Ecto neural progenitor cell (in vitro differentiated cells): ENCODE results near the gene MSL3B.
"Not testable (repeated sequence)": the region's sequence is repeated elsewhere in the genome, so short reads cannot be mapped to it uniquely, and the experiment has no call there.

Experiments
- DNase-seq: peaks from one replicate; pipeline ENCODE4 v3.0.0-alpha.2; 2018; ENCODE audit warnings: low spot score

MSL3B gene

GRCh38 chr2:233867993-233868532, at the start of gene MSL3B:
TSS of gene MSL3B (minus strand) at chr2:233868386.
- peak; percentile 67 for DNase-seq

DNA sequence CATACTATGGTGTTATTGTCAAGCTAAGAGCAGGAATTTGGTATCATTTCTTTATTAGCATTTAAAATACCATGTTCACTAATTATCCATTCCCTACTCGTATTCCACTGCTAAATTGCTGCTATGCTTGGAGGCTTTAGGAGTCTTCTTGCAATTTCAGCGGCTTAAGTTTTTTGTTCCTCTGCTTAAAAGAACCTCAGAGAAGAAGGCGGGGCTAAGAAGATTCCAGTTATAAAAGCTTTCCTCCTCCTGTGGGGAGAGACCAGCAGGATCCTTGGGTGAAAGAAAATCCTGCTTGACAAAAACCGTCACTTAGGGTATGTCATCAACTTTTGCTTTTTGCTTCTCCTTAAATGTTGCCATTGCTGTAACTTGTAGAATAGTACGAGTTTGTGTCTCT, 48.9 kb upstream of the MSL3B start, which contains the start of gene TRPM8:
Gene TRPM8 (plus strand): TSS at position 258 of the 400 bp plus-strand sequence. CDS start 9,165 bp downstream, outside the sequence.
- DNase-seq: no peak

DNA sequence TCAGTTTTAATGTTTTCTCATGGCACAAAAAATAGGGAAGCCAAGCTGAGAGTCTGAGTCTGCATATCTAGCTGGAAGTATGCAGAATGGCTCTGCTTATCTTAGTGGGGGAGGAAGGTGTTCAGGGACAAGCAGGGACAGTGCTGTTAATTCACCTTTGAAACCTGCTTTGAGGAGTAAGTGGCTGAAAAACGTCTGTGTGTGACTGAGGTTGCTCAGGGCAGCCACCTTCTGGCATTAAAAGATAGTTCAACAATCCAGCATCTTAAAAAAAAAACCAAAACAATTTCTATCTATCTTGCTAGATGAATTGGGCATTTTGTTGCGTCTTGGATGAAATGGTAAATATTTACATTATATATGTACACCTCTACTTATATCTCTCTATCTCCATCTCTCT, 46.9 kb upstream of the MSL3B start:
- DNase-seq: no peak

DNA sequence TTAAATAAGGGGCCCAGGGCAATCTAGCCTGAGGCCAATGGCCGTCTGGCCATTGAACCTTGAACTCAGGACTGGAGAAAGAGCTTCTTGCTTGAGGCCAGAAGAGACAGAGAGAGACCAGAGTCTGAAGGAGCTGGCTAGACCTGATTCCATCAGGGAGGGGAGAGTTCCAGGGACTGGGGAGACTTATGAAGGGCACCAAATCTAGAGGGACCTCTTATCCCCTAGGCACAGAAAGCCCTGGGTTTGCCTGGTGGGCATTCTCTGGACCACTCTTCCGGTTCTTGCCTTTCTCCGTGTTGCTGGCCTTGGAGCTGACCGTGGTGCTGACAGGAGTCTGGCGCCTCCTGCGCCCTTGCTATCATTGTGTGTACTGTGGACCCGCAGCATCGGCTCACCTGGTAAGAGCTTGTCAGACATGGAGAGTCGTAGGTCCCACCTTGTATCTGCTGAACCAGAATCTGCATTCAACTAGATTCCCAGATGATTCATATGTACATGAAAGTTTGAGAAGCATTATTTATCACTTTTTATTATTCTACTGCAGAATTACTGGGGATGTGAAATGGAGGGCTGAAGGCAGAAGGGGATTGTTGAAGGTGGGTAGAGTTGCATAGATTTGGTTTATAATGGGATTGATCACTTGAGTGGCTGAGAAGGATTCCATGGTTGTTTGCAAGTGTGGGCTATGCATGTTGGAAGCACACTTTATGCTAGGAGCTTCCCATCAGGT, 44.7 kb upstream of the MSL3B start:
- peak; percentile 71 for DNase-seq

DNA sequence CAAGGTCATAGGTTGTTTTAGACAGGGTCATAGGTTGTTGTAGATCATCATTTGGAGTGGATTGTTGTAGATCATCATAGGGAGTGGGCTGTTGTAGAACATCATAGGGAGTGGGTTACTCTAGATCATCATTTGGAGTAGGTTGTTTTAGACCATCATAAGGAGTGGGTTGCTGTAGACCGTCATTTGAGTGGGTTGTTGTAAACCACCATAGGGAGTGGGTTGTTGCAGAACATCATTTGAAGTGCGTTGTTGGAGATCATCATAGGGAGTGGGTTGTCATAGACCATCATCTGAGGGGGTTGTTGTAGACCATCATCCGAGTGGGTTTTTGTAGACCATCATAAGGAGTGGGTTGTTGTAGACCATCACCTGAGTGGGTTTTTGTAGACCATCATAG, 39.4 kb upstream of the MSL3B start:
- DNase-seq: no peak

- DNase-seq: no peak
Measured at GRCh38 chr2:233905945-233906344, 37.8 kb upstream of the MSL3B start.

DNA sequence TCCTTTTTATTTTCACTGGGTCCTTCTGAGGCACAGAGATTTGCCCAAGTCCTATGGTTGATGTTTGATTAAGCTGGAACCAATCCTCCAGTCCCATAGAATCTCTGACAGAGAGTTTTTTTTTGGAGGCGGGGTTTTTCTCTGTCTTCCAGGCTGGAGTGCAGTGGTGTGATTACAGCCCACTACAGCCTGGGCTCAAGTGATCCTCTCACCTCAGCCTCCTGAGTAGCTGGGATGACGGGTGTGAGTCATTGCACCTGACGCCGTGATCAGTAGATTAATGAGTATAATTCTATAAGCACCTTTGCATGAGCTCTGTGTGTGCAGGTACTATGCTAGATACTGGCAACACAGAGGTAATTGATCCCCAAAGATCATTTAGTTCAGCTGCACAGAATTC, 33.7 kb upstream of the MSL3B start:
- no peak for DNase-seq

DNA sequence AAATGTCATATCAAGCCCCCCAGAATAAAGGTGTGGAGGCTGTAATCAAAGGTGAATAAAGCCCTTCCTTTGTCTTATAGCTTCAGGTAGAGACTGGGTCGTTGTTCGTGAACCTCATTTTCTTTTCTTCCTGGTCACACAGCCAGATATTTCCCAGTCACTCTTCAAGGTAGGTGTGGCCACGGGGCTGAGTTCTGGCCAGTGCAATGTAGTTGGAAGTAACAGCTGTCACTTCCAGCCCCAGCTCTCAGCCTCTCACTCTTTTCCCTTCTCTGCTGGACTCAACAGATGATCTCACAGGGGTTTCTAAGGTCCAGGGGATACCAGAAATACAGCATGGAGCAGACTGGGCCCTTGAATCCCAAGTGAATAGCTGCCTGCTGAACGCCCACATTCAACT, 33.2 kb upstream of the MSL3B start:
- DNase-seq: no peak

DNA sequence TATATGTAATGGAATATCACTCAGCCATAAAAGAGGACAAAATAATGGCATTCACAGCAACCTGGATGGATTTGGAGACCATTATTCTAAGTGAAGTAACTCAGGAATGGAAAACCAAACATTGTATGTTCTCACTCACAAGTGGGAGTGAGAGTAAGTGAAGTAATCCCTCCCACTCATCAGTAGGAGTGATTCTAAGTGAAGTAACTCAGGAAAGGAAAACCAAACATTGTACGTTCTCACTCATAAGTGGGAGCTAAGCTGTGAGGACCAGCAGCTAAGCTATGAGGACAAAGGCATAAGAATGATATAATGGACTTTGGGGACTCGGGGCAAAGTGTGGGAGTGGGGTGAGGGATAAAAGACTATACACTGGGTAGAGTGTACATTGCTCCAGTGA, 28.1 kb upstream of the MSL3B start:
- DNase-seq: not testable (repeated sequence)

- no peak for DNase-seq
Measured at GRCh38 chr2:233892793-233893192, 24.6 kb upstream of the MSL3B start.

DNA sequence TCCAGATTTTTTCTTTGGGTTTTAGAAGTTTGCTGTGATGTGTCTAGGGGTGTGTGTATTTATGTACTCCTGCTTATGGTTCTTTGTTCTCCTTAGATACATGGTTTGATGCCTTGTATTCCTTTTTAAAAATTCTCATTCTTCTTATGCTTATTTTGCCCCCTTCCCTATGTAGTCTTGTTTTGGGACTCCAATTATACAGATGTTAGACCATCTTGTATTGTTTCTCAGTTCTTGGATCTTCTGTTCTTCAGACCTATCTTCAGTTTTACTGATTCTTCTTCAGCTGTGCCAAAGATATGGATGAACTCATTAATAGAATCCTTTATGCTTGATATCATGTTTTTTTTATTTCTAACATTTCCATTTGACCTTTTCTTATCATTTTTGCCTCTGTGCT, 14.2 kb upstream of the MSL3B start:
- no peak for DNase-seq

DNA sequence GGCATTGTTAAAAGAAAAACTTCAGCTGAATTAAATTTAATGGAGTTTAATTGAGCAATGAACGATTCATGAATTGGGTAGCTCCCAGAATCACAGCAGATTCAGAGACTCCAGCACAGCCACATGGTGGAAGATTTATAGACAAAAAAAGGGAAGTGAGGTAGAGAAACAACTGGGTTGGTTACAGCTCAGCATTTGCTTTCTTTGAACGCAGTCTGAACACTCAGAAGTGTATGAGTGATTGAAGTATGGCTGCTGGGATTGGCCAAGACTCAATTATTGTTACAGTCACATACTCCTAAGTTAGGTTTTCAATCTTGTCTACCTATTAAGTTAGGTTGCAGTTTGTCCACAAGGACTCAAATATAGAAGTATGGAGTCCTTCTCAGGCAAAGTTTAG, 3.9 kb upstream of the MSL3B start:
- not testable (repeated sequence) for DNase-seq

GRCh38 chr2:233871432-233871831, 3.2 kb upstream of the MSL3B start:
- no peak for DNase-seq

GRCh38 chr2:233866479-233866878, 1.7 kb downstream of the MSL3B start:
- DNase-seq: no peak

DNA sequence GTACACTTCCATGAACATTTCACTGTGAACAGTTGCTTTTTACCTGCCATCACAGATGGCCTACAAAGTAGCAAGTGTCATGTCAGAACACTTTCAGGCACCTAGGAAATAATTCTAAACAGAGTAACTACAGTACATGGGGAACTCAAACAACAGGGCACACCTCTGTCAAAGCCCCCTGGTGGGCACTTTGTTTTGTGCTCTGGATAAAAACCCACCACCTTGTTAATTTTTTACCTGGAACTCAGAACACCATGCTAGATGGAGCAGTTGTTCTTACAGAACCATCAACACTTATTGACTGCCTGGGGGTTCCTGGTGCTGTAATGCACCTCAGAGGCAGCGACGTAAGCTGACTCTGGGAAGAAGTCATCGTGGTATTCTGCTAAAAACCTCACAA, 2.3 kb downstream of the MSL3B start:
- DNase-seq: no peak

DNA sequence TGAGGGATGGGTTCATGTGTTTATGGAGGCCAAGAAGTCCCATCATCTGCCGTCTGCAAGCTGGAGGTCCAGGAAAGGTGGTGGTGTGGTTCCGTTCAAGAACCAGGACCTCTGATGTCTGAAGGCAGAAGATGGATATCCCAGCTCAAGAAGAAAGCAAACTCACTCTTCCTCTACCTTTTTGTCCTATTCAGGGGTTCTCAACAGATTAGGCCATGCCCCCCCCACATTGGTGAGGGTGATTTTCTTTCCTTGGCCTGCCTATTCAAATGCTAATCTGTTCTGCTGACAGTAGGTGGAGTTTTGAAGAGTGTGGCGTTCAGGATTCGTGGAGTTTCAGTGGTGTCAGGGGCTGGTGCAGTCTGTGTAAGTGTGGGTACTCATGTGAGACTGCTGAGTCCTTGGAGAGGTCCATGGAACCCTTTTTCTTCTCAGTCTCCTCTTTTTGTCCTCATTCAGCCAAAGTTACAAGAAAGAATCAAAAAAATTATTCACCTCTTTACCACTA, 5.9 kb downstream of the MSL3B start:
- DNase-seq: no peak

DNA sequence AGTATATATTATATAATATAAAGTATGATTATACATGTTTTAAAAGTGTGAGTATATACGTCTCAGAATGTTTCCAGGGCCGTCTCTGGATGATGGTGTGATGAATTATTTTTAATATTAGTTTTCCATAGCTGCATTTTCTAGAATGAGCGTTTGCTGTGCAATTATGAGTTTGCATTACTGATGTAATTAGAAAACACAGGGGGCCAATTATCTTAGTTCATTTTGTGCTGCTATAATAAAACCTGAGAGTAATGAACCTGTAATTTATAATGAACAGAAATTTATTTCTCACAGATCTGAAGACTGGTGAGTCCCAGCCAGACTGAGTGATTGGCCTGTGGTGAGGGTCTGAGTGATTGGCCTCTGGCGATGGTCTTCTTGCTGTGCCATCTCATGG, 9.9 kb downstream of the MSL3B start:
- no peak for DNase-seq

GRCh38 chr2:233857511-233858141, 10.6 kb downstream of the MSL3B start:
- no peak for DNase-seq

- DNase-seq: no peak
Measured at GRCh38 chr2:233856184-233856583, 12.0 kb downstream of the MSL3B start.

DNA sequence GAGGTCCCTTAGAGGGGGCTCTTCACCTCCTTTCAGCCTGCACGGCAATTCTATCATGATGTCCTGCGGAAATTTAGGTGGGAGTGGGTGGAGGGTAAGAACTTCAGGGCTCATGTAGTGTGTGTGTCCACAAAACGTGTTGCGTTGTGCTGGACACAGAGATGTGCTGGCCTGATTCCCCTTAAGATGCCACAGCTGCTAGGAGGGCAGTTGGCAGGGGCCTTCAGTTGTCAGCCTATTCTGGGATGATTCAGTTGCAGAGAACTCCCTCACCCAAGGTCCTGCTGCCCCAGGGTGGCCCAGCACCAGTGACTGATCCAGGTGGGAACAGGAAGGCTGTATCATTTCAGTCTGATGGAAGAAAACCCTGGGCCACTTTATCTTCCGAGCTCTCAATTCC, 12.8 kb downstream of the MSL3B start:
- DNase-seq: no peak

DNA sequence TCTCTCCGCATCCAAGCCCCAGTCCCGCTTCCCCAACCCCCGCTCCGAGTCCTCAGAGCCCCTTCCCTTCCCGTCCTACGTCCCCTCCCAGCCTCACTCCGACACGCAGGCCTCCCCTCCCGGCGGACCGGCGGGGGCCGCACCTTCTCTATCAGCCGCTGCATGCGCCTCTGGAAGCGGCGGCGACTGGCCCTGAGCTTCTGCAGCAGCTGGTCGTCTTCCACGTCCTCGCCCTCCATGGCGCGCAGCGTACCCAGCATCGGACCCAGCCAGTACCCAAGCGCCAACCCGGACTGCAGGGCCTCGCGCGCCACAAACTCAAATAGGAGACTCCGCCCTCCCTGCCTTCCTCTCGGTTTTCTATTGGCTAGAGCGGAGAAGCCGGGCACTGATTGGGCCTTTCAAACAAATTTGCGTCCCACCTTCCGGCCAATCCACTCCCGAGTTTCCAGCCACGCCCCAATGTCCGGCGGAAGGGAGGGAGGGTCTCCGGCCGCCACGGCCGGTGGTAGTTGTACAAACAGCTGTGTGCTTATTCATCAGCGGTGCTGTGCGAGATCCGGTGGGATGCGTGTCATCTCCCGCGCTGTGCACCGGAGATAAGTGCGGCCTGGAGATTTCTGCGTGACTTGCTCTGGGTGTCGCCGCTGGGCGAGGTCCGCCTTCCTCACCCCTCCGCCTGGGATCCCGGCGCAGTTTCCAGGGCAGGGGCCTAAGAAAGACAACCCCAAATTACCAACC, 13.8 kb downstream of the MSL3B start, which contains the start of gene HJURP:
Gene HJURP (minus strand): TSS at position 295 of the 741 bp plus-strand sequence. CDS start 35 bp downstream, at position 260.
- DNase-seq: peak; percentile 95

- DNase-seq: no peak
Measured at GRCh38 chr2:233853883-233854240, 14.3 kb downstream of the MSL3B start.

GRCh38 chr2:233853353-233853752, 14.8 kb downstream of the MSL3B start:
- DNase-seq: no peak
